ENCODE measurements around the gene SLC51B.

GRCh38 chr15:65087873-65088642 lies 42.9 kb downstream of the SLC51B start:
- TF ChIP-seq, protein P1, sequence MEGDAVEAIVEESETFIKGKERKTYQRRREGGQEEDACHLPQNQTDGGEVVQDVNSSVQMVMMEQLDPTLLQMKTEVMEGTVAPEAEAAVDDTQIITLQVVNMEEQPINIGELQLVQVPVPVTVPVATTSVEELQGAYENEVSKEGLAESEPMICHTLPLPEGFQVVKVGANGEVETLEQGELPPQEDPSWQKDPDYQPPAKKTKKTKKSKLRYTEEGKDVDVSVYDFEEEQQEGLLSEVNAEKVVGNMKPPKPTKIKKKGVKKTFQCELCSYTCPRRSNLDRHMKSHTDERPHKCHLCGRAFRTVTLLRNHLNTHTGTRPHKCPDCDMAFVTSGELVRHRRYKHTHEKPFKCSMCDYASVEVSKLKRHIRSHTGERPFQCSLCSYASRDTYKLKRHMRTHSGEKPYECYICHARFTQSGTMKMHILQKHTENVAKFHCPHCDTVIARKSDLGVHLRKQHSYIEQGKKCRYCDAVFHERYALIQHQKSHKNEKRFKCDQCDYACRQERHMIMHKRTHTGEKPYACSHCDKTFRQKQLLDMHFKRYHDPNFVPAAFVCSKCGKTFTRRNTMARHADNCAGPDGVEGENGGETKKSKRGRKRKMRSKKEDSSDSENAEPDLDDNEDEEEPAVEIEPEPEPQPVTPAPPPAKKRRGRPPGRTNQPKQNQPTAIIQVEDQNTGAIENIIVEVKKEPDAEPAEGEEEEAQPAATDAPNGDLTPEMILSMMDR (conservative IDR thresholded peaks at IDR 0.05; ENCODE audit: low read depth, low read length), result no peak
- TF ChIP-seq POLR2A (IDR thresholded peaks at IDR 0.05; ENCODE audit: low read depth, low read length) (no peak), BHLHE40 (IDR thresholded peaks at IDR 0.05; ENCODE audit: low read depth, low read length) (no peak), RAD21 (IDR thresholded peaks at IDR 0.05; ENCODE audit: low read length) (no peak)

Data from IMR-90 (cell line).